HepG2 (cell line): ENCODE data around the gene UBE2I. TPM values are rescaled to one million over a fixed set of nuclear protein-coding genes. Genes with fewer than 3 reads are reported as not detected.
A peak's percentile ranks its signal among the peaks of the same experiment; 100 is the strongest.

Experiments used
- ARID4A ChIP-seq: sonication (generic); formaldehyde crosslinking; IDR thresholded peaks from 2 replicates; pipeline ENCODE4 v1.5.0; 2020; ENCODE audit warnings: mild to moderate bottlenecking, missing genetic modification reagents, borderline replicate concordance
- FOXA3 ChIP-seq: IDR thresholded peaks from 2 replicates; pipeline ENCODE4 v1.6.1; 2016; ENCODE audit warnings: missing genetic modification reagents, missing compliant biosample characterization
- HES4 ChIP-seq: sonication (generic); formaldehyde crosslinking; IDR thresholded peaks from 2 replicates; pipeline ENCODE4 v1.9.0; 2021; ENCODE audit warnings: mild to moderate bottlenecking, missing genetic modification reagents, borderline replicate concordance
- IKZF4 ChIP-seq: sonication (generic); formaldehyde crosslinking; IDR thresholded peaks from 2 replicates; pipeline ENCODE4 v1.5.1; 2020; ENCODE audit warnings: borderline replicate concordance, mild to moderate bottlenecking, low read depth, missing genetic modification reagents; ENCODE audit errors: not compliant biosample characterization
- IRX3 ChIP-seq: sonication (generic); formaldehyde crosslinking; IDR thresholded peaks from 2 replicates; pipeline ENCODE4 v1.8.1; 2023; ENCODE audit warnings: mild to moderate bottlenecking, low read depth, missing genetic modification reagents, borderline replicate concordance
- NAIF1 ChIP-seq: sonication (generic); formaldehyde crosslinking; IDR thresholded peaks from 2 replicates; pipeline ENCODE4 v1.5.0; 2020; ENCODE audit warnings: mild to moderate bottlenecking, missing genetic modification reagents, borderline replicate concordance
- NFKB2 ChIP-seq: sonication (generic); formaldehyde crosslinking; IDR thresholded peaks from 2 replicates; pipeline ENCODE4 v1.4.0; 2020; ENCODE audit warnings: missing genetic modification reagents, borderline replicate concordance
- PRDM4 ChIP-seq: sonication (generic); formaldehyde crosslinking; IDR thresholded peaks from 2 replicates; pipeline ENCODE4 v1.9.0; 2021; ENCODE audit warnings: missing genetic modification reagents, borderline replicate concordance
- RFX1 ChIP-seq: fragments of 450-650 bp; IDR thresholded peaks from 2 replicates; pipeline ENCODE4 v1.6.1; 2017
- SALL1 ChIP-seq: sonication (generic); formaldehyde crosslinking; IDR thresholded peaks from 2 replicates; pipeline ENCODE4 v1.8.0; 2022; ENCODE audit warnings: mild to moderate bottlenecking, missing genetic modification reagents
- SMC3 ChIP-seq: IDR thresholded peaks from 2 replicates; pipeline ENCODE4 v1.6.1; 2011; ENCODE audit warnings: low read length, improper control_type of control experiment
- SP5 ChIP-seq: IDR thresholded peaks from 2 replicates; pipeline ENCODE4 v1.6.1; 2016; ENCODE audit warnings: low read depth, borderline replicate concordance
- UBTF ChIP-seq: sonication (generic); formaldehyde crosslinking; IDR thresholded peaks from 2 replicates; pipeline ENCODE4 v1.4.0; 2020; ENCODE audit warnings: mild to moderate bottlenecking, missing genetic modification reagents
- ZNF556 ChIP-seq: sonication (generic); formaldehyde crosslinking; IDR thresholded peaks from 2 replicates; pipeline ENCODE4 v1.4.0; 2020; ENCODE audit warnings: mild to moderate bottlenecking, missing genetic modification reagents, borderline replicate concordance
- ZNF773 ChIP-seq: sonication (generic); formaldehyde crosslinking; IDR thresholded peaks from 2 replicates; pipeline ENCODE4 v1.4.0; 2020; ENCODE audit warnings: missing genetic modification reagents, borderline replicate concordance
- polyA plus RNA-seq, 8 experiments: library from polyadenylated mRNA; depleted of rRNA in 3 of 8; stranded (reverse) in 7 of 8; unstranded in 1 of 8; fragments of >200 nt; fragmentation: Illumina TruSeq in 4 of 8; extraction: Trizol in 4 of 8; gene quantifications; 2 replicates each; pipeline versions ENCODE4 v1.2.1 to v1.2.3, GENCODE V29; 2011 to 2016; ENCODE audit warnings: low read depth in 4 of 8, missing spikeins in 1 of 8, mixed read lengths in 1 of 8; ENCODE audit not compliant: insufficient read depth in 1 of 8
- total RNA-seq, 5 experiments: library from RNA; depleted of rRNA; stranded (reverse); fragments of >200 nt; fragmentation: Illumina TruSeq; extraction: Trizol; gene quantifications; 2 replicates each; pipeline ENCODE4 v1.2.3, GENCODE V29; 2016; ENCODE audit warnings: low read depth in 1 of 5
- TF ChIP-seq, protein P1 (sequence below): sonication (generic); formaldehyde crosslinking; IDR thresholded peaks from 2 replicates; pipeline ENCODE4 v1.4.0; 2020; ENCODE audit warnings: low read depth, mild to moderate bottlenecking, missing genetic modification reagents

The UBE2I gene
- total and polyA plus RNA-seq, 2 of the 13 experiments (the other 11 are each of a cell fraction or from before 2014, with no cell fraction given): 75.8 to 98.9 TPM

DNA sequence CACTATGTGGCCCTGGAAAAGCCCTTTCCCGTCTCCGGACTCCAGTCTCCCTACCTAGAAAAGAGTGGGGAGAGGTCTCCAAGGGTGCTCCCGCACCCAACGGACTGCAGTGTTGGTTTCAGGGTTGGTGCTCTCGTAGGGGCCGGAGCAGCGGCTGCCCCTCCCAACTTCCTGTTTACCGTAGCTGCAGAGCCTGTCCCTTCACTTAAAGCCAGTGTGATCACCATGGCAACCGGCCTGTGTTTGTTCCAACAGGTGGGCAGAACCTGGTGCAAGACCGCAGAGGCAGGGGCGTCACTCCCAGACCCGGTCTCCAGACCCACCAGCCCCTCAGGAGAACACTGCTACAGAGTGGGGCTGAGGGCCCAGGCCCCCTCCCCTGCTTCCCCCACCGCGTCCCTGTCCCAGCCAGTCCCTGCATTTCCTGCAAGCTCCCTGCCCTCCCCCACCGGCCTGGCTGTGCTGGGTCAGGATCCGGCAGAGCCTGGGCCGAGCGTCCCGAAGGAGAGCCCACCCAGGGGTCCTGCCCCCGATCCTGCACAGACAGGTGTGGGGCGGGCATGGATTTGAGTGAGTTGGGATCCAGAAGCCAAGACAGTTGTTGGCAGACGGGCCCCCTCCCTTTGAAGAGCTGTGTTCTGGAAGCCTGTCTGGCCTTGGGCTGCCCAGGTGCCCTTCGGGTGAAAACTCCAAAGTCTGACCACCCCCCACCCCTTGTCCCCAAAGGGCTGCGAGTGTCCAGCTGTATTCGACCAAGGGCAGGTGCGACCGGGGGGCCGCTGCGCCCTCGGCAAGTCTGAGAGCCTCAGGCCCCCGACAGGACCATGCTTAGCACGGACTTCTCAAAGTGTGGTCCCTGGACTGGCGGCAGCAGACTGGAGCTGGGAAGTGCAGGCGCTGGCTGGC, 22.5 kb downstream of the UBE2I start (continued):
- peak; percentile 76 for TF ChIP-seq FOXA3 (CRISPR knock-in tag)
- no peak for TF ChIP-seq IRX3 (CRISPR knock-in tag)
- TF ChIP-seq, protein P1, sequence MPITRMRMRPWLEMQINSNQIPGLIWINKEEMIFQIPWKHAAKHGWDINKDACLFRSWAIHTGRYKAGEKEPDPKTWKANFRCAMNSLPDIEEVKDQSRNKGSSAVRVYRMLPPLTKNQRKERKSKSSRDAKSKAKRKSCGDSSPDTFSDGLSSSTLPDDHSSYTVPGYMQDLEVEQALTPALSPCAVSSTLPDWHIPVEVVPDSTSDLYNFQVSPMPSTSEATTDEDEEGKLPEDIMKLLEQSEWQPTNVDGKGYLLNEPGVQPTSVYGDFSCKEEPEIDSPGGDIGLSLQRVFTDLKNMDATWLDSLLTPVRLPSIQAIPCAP: 0 out of 2 replicates have a peak, but pooled peaks have one; percentile 21
- TF ChIP-seq ARID4A (CRISPR knock-in tag): peak; percentile 93
- TF ChIP-seq SP5: peak; percentile 65; the same call in 1 of the 2 replicates
- TF ChIP-seq UBTF (CRISPR knock-in tag): peak; percentile 35; the same call in 1 of the 2 replicates
- peak; percentile 20 for TF ChIP-seq IKZF4 (CRISPR knock-in tag)
- TF ChIP-seq SMC3: no peak
- TF ChIP-seq RFX1: peak; percentile 87
- TF ChIP-seq SALL1 (CRISPR knock-in tag): peak; percentile 48
- no peak for TF ChIP-seq ZNF773 (CRISPR knock-in tag)
- TF ChIP-seq ZNF556 (CRISPR knock-in tag): no peak; the same call in 1 of the 2 replicates
- TF ChIP-seq PRDM4 (CRISPR knock-in tag): no peak
- peak; percentile 38; the same call in 1 of the 2 replicates for TF ChIP-seq HES4 (CRISPR knock-in tag)
- peak; percentile 49; the same call in 1 of the 2 replicates for TF ChIP-seq NFKB2 (CRISPR knock-in tag)
- no peak for TF ChIP-seq NAIF1
